ENCODE measurements around the gene NDUFB10.

DNA sequence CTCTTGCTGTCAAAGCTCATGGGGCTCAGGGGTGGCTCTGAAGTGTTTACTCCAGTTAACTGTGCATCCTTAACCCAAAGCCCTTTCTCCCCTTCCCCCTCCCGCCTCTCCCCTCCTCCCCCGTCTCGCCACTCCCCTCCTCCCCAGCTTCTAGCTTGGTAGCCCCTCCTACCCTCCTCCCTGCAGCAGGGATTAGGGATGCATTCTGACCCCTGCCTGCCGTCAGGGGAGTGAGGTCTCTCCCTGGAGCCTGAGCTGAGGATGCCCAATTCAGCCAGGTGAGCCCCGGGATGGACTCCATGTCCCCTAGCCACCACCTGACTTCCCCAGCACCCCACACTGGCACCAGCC, 42.7 kb upstream of the NDUFB10 start:
- TF ChIP-seq, protein P1, sequence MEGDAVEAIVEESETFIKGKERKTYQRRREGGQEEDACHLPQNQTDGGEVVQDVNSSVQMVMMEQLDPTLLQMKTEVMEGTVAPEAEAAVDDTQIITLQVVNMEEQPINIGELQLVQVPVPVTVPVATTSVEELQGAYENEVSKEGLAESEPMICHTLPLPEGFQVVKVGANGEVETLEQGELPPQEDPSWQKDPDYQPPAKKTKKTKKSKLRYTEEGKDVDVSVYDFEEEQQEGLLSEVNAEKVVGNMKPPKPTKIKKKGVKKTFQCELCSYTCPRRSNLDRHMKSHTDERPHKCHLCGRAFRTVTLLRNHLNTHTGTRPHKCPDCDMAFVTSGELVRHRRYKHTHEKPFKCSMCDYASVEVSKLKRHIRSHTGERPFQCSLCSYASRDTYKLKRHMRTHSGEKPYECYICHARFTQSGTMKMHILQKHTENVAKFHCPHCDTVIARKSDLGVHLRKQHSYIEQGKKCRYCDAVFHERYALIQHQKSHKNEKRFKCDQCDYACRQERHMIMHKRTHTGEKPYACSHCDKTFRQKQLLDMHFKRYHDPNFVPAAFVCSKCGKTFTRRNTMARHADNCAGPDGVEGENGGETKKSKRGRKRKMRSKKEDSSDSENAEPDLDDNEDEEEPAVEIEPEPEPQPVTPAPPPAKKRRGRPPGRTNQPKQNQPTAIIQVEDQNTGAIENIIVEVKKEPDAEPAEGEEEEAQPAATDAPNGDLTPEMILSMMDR (IDR thresholded peaks at IDR 0.05; ENCODE audit: low read length) = no peak
- TF ChIP-seq EZH2 (IDR thresholded peaks at IDR 0.05; ENCODE audit: borderline replicate concordance, low read length) = no peak
